Testis (tissue), 3 donors: ENCODE data around the gene NECAB2. TPM values are rescaled to one million over a fixed set of nuclear protein-coding genes. Genes with fewer than 3 reads are reported as not detected.

Experiments
- DNase-seq: peaks from one replicate; pipeline ENCODE4 v3.0.0-alpha.2; 2019
- H3K27ac ChIP-seq, 2 donors: fragments of 200-600 bp; sonication (generic); one replicate each; pipeline ENCODE4 v1.5.1; 2019
- H3K27me3 ChIP-seq: fragments of 200-600 bp; sonication (generic); one replicate; pipeline ENCODE4 v1.5.1; 2019
- H3K36me3 ChIP-seq: fragments of 200-600 bp; sonication (generic); one replicate; pipeline ENCODE4 v1.5.1; 2017; ENCODE audit warnings: low read depth; ENCODE audit errors: missing control alignments
- H3K4me1 ChIP-seq: fragments of 200-600 bp; sonication (generic); one replicate; pipeline ENCODE4 v1.5.1; 2019
- H3K4me3 ChIP-seq, 2 donors: fragments of 200-600 bp; sonication (generic); one replicate each; pipeline ENCODE4 v1.5.1; 2017 to 2019
- H3K9me3 ChIP-seq: fragments of 200-600 bp; sonication (generic); one replicate; pipeline ENCODE4 v1.5.1; 2017
- CTCF ChIP-seq, 3 experiments: fragments of 450-650 bp in 2 of 3; fragments of 200-600 bp in 1 of 3; sonication (generic) in 1 of 3; IDR thresholded peaks; one replicate each; pipeline ENCODE4 v1.5.1; 2016 to 2019; ENCODE audit warnings: antibody characterized with exemption in 3 of 3, mild to moderate bottlenecking in 2 of 3, moderate library complexity in 1 of 3
- POLR2A ChIP-seq: fragments of 450-650 bp; IDR thresholded peaks from one replicate; pipeline ENCODE4 v1.6.1; 2017; ENCODE audit warnings: antibody characterized with exemption, mild to moderate bottlenecking, moderate library complexity
- WGBS, 2 donors: methylation state at CpG; one replicate each; pipeline ENCODE4 v1.1.5; 2018; 5-methylcytosine and 5-hydroxymethylcytosine counted together
- intact Hi-C: fragments of 100-400 bp; cut with DNase I; formaldehyde crosslinking; loops from one replicate; pipeline ENCODE4 v1.15.1; 2023; ENCODE audit warnings: low total_unique reads
- polyA plus RNA-seq: library from polyadenylated mRNA; stranded (reverse); fragments of 350-450 nt; fragmentation: Illumina TruSeq; extraction: RNeasy Lipid Tissue Mini Kit (QIAGEN cat#74804); gene quantifications from one replicate; pipeline ENCODE4 v1.2.3, GENCODE V29; 2014; ENCODE audit warnings: low read depth, low replicate concordance; ENCODE audit not compliant: insufficient read depth
- total RNA-seq, 2 donors: library from RNA; depleted of rRNA; stranded (reverse); fragments of >200 nt; gene quantifications; one replicate each; pipeline ENCODE4 v1.2.3, GENCODE V29; 2016

NECAB2 gene
- total and polyA plus RNA-seq, 3 donors from 2014 or later = 9.5 to 13.9 (median 12.9) TPM

GRCh38 chr16:84016477-84016876, 48.4 kb downstream of the NECAB2 start:
- Histone ChIP-seq H3K4me3 (no peak overlapping the region), H3K4me1 (no peaks in the 10 kb centered on the region), H3K27me3 (no peaks in the 10 kb centered on the region), H3K9me3 (no peaks in the 10 kb centered on the region), H3K27ac (no peak overlapping the region), H3K36me3 (no peaks in the 10 kb centered on the region)
- WGBS, 2 donors = 92 to 93% methylated on average over 12 of the region's 12 CpGs
- TF ChIP-seq POLR2A = no peak
- TF ChIP-seq CTCF (IDR thresholded peaks at IDR 0.05) = no peak
- intact Hi-C loops = no loop called here
- DNase-seq = no peak

GRCh38 chr16:84018710-84019109, 50.7 kb downstream of the NECAB2 start:
- Histone ChIP-seq H3K9me3 (no peaks in the 10 kb centered on the region), H3K36me3 (no peaks in the 10 kb centered on the region), H3K27me3 (no peaks in the 10 kb centered on the region), H3K4me1 (no peaks in the 10 kb centered on the region), H3K27ac (no peak overlapping the region), H3K4me3 (no peak overlapping the region)
- DNase-seq = no peak
- intact Hi-C loops = no loop called here
- TF ChIP-seq CTCF (IDR thresholded peaks at IDR 0.05) (no peak), POLR2A (no peak)
- WGBS, 2 donors = 85 to 91% methylated on average over 4 of the region's 4 CpGs

GRCh38 chr16:84020353-84020752, 52.3 kb downstream of the NECAB2 start:
- Histone ChIP-seq H3K9me3 (no peaks in the 10 kb centered on the region), H3K27me3 (no peaks in the 10 kb centered on the region), H3K4me1 (no peaks in the 10 kb centered on the region), H3K36me3 (no peaks in the 10 kb centered on the region), H3K4me3 (no peak overlapping the region), H3K27ac (no peak overlapping the region)
- no peak for TF ChIP-seq CTCF (IDR thresholded peaks at IDR 0.05)
- TF ChIP-seq POLR2A = no peak
- intact Hi-C loops = no loop called here
- no peak for DNase-seq
- 93 to 97% methylated on average over 6 to 9 of the region's 9 CpGs for WGBS, 2 donors

- 85 to 93% methylated on average over 5 of the region's 5 CpGs for WGBS, 2 donors
- no peak overlapping the region for H3K4me3 ChIP-seq
- TF ChIP-seq POLR2A (no peak), CTCF (IDR thresholded peaks at IDR 0.05) (no peak)
- H3K9me3 ChIP-seq = no peaks in the 10 kb centered on the region
- no peaks in the 10 kb centered on the region for H3K36me3 ChIP-seq
- H3K27ac ChIP-seq = no peak overlapping the region
- no peaks in the 10 kb centered on the region for H3K4me1 ChIP-seq
- no peaks in the 10 kb centered on the region for H3K27me3 ChIP-seq
- intact Hi-C loops = no loop called here
- no peak for DNase-seq
These were observed 53.4 kb downstream of the NECAB2 start for GRCh38 chr16:84021488-84021887.

GRCh38 chr16:84022644-84023043, 54.6 kb downstream of the NECAB2 start:
- no peaks in the 10 kb centered on the region for H3K36me3 ChIP-seq
- intact Hi-C loops = no loop called here
- no peak overlapping the region for H3K4me3 ChIP-seq
- H3K4me1 ChIP-seq = no peaks in the 10 kb centered on the region
- WGBS, 2 donors = 79 to 81% methylated on average over 11 of the region's 11 CpGs
- no peaks in the 10 kb centered on the region for H3K27me3 ChIP-seq
- H3K27ac ChIP-seq = no peak overlapping the region
- TF ChIP-seq CTCF (IDR thresholded peaks at IDR 0.05) (no peak), POLR2A (no peak)
- H3K9me3 ChIP-seq = no peaks in the 10 kb centered on the region
- no peak for DNase-seq
